Endothelial cell of umbilical vein (primary cell): Measurements from ENCODE around the gene IRF2BPL. TPM values are rescaled to one million over a fixed set of nuclear protein-coding genes. Genes with fewer than 3 reads are reported as not detected.

Source experiments
- BruUV-seq: library from RNA; stranded (reverse); fragments of 400-500 nt; replicated peaks from 2 replicates; lab custom pipeline; 2021; lab: Mats Ljungman, UMichigan
- CTCF ChIA-PET: fragments of 300-600, 350-600 bp; sonication (Branson Sonifier 250); formaldehyde crosslinking; loops from one replicate; lab custom pipeline; 2021; ENCODE audit warnings: antibody characterized with exemption, inconsistent platforms; lab: Charles Lee
- POLR2A ChIA-PET: fragments of 300-600, 350-600 bp; sonication (Branson Sonifier 250); formaldehyde crosslinking; loops from one replicate; lab custom pipeline; 2021; ENCODE audit warnings: antibody characterized with exemption, inconsistent platforms; lab: Charles Lee
- DNase-seq: peaks from one replicate; pipeline ENCODE4 v3.0.0-alpha.2; 2011; ENCODE audit warnings: low read depth, low spot score
- FAIRE-seq: peaks from 2 replicates; lab custom pipeline; 2011; peaks lifted over from hg19 to GRCh38; lab: Jason Lieb, UNC
- H2AFZ ChIP-seq: 2 replicates; pipeline ENCODE4 v1.6.0; 2012; ENCODE audit warnings: low read depth, low read length, control low read depth, inconsistent platforms
- H3K27ac ChIP-seq: 2 replicates; pipeline ENCODE4 v1.5.1; 2011; ENCODE audit warnings: low read depth, mild to moderate bottlenecking, control low read depth, low read length, moderate library complexity; ENCODE audit not compliant: insufficient read depth
- H3K27me3 ChIP-seq, 2 experiments: 2 replicates each; pipeline versions ENCODE4 v1.6.0 to v1.6.1; 2011; ENCODE audit warnings: low read length in 2 of 2, mixed read lengths in 1 of 2; ENCODE audit not compliant: control insufficient read depth in 2 of 2, insufficient read depth in 2 of 2
- H3K36me3 ChIP-seq, 2 experiments: 2 replicates in 1 of 2; 3 replicates in 1 of 2; pipeline ENCODE4 v1.5.1; 2011; ENCODE audit warnings: low read length in 2 of 2, mild to moderate bottlenecking in 1 of 2, moderate library complexity in 1 of 2; ENCODE audit not compliant: control insufficient read depth in 2 of 2, insufficient read depth in 2 of 2; ENCODE audit errors: extremely low read depth in 1 of 2
- H3K4me1 ChIP-seq: 3 replicates; pipeline ENCODE4 v1.5.1; 2011; ENCODE audit warnings: mild to moderate bottlenecking, low read length; ENCODE audit not compliant: control insufficient read depth, insufficient read depth; ENCODE audit errors: extremely low read depth
- H3K4me2 ChIP-seq: 2 replicates; pipeline ENCODE4 v1.6.1; 2011; ENCODE audit warnings: low read length, control low read depth, mixed read lengths; ENCODE audit not compliant: insufficient read depth
- H3K4me3 ChIP-seq, 3 experiments: fragments of 200-600 bp in 1 of 3; sonication (generic), shearing (Covaris generic) in 1 of 3; replicated peaks in 1 of 3; 2 replicates each; pipeline ENCODE4 v1.5.1; 2011 to 2016; ENCODE audit warnings: control low read depth in 3 of 3, low read length in 3 of 3, mild to moderate bottlenecking in 2 of 3, inconsistent platforms in 1 of 3, low read depth in 1 of 3, moderate library complexity in 1 of 3; ENCODE audit not compliant: insufficient read depth in 1 of 3
- H3K79me2 ChIP-seq: 2 replicates; pipeline ENCODE4 v1.6.0; 2012; ENCODE audit warnings: low read length, inconsistent platforms; ENCODE audit not compliant: control insufficient read depth, insufficient read depth
- H3K9ac ChIP-seq: replicated peaks from 2 replicates; pipeline ENCODE3; 2011; ENCODE audit warnings: low read length, control low read depth; ENCODE audit not compliant: insufficient read depth; ENCODE audit errors: extremely low read depth
- H3K9me1 ChIP-seq: replicated peaks from 3 replicates; pipeline ENCODE4 v1.6.0; 2011; ENCODE audit warnings: mild to moderate bottlenecking, low read length; ENCODE audit not compliant: control insufficient read depth, insufficient read depth; ENCODE audit errors: extremely low read depth
- H3K9me3 ChIP-seq: replicated peaks from 2 replicates; pipeline ENCODE4 v1.5.1; 2012; ENCODE audit warnings: low read length, inconsistent platforms; ENCODE audit not compliant: control insufficient read depth, insufficient read depth
- H4K20me1 ChIP-seq: replicated peaks from 2 replicates; pipeline ENCODE3; 2011; ENCODE audit warnings: mild to moderate bottlenecking, low read length; ENCODE audit not compliant: control insufficient read depth, insufficient read depth; ENCODE audit errors: extremely low read depth
- EZH2 ChIP-seq: IDR thresholded peaks from 2 replicates; pipeline ENCODE4 v1.6.1; 2012; ENCODE audit warnings: borderline replicate concordance, low read depth, mild to moderate bottlenecking, moderate library complexity, low read length, inconsistent platforms; ENCODE audit not compliant: severe bottlenecking
- FOS ChIP-seq: IDR thresholded peaks from 2 replicates; pipeline ENCODE4 v1.6.1; 2011; ENCODE audit warnings: mild to moderate bottlenecking, low read length, moderate library complexity, borderline replicate concordance; ENCODE audit not compliant: insufficient read depth
- GATA2 ChIP-seq: IDR thresholded peaks from 2 replicates; pipeline ENCODE4 v1.7.0; 2011; ENCODE audit warnings: low read depth, mild to moderate bottlenecking, moderate library complexity, mixed read lengths, low read length; ENCODE audit not compliant: insufficient read length, insufficient read depth
- JUN ChIP-seq: IDR thresholded peaks from 2 replicates; pipeline ENCODE4 v1.6.1; 2011; ENCODE audit warnings: borderline replicate concordance, low read depth; ENCODE audit not compliant: insufficient read length, insufficient read depth
- MYC ChIP-seq: IDR thresholded peaks from one replicate; pipeline ENCODE4 v1.6.1; 2011; ENCODE audit warnings: mild to moderate bottlenecking, low read depth, low read length
- POLR2A ChIP-seq: IDR thresholded peaks from 2 replicates; pipeline ENCODE4 v1.6.1; 2012; ENCODE audit warnings: low read depth, mild to moderate bottlenecking, control low read depth, low read length
- POLR2AphosphoS5 ChIP-seq: IDR thresholded peaks from 2 replicates; pipeline ENCODE4 v1.6.1; 2012; ENCODE audit warnings: low read depth, mild to moderate bottlenecking, control low read depth, low read length, moderate library complexity; ENCODE audit not compliant: insufficient read depth
- dilution Hi-C: fragments of 300-500 bp; cut with MboI; formaldehyde crosslinking; loops from one replicate; pipeline ENCODE4 v1.15.0; 2019; ENCODE audit warnings: low sequenced_read_pairs; ENCODE audit not compliant: extremely low pct_ligation_motif_present
- intact Hi-C: fragments of 100-400 bp; cut with micrococcal nuclease; formaldehyde crosslinking; loops from one replicate; pipeline ENCODE4 v1.10.0; 2022
- polyA plus RNA-seq, 4 experiments: library from polyadenylated mRNA; depleted of rRNA in 3 of 4; stranded (reverse) in 3 of 4; unstranded in 1 of 4; fragments of >200 nt; gene quantifications; 2 replicates each; pipeline versions ENCODE4 v1.2.1 to v1.2.3, GENCODE V29; 2011 to 2012; ENCODE audit warnings: missing spikeins in 1 of 4
- total RNA-seq: library from RNA; stranded (reverse); gene quantifications from 2 replicates; pipeline ENCODE4 v1.2.3, GENCODE V29; 2021
- TF ChIP-seq, protein P1 (sequence below): IDR thresholded peaks from 2 replicates; pipeline ENCODE4 v1.6.1; 2011; ENCODE audit not compliant: insufficient read depth, insufficient read length
- TF ChIP-seq, protein P2 (sequence below), 2 donors: IDR thresholded peaks; 1 replicate in 1 of 2; 2 replicates in 1 of 2; pipeline ENCODE4 v1.5.1; 2011; ENCODE audit warnings: low read length in 2 of 2, mild to moderate bottlenecking in 2 of 2, moderate library complexity in 2 of 2, control low read depth in 1 of 2, inconsistent platforms in 1 of 2, low read depth in 1 of 2; ENCODE audit not compliant: insufficient read depth in 1 of 2; ENCODE audit errors: extremely low read depth in 1 of 2

IRF2BPL gene
- total and polyA plus RNA-seq, 2 donors (not counting 3 experiments of a cell fraction or from before 2014, with no cell fraction given), result 9.3 to 23.3 TPM

DNA sequence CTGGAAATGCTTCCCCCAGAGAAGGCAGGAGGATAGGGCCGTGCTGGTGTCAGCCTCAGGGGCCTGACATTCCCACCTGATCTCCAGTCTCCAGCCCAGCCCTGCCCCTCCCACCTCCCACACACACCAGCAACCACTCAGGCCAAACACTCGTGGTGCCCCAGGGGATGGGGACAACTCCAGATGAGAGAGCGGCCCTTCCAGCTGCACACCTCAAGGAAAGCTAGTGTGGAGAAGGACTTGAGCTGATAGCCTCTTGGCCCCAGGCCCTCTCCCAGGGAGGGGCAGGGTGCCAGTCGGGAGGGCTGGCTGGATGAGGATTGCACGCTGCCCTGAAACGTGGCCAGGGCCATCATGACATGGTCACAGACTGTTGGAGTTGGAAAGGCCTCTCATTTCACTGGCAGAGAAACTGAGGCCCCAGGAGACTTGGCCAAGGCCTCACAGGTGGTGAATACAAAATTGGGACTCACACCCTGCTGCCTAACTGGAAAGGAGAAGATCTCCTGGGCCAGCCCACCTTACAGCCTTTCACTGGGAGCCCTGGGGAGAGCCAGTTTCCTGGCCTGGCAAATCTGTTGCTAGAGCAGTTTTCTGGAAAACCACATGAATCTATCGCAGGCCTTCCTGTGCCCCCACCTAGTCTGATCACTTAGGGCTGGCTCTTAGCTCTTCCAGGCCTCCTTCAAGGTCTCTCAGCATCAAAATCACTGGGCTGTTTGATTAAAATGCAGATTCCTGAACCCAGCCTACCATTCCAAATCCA, 52.1 kb downstream of the IRF2BPL start:
- H3K4me1 ChIP-seq, result no peaks in the 10 kb centered on the region
- H3K79me2 ChIP-seq, result no peaks in the 10 kb centered on the region
- H3K4me2 ChIP-seq, result no peak overlapping the region
- H3K36me3 ChIP-seq, result no peaks in the 10 kb centered on the region
- no peak overlapping the region for H3K27ac ChIP-seq
- ChIA-PET POLR2A (no interaction called here), CTCF (no interaction called here)
- DNase-seq (no peak), FAIRE-seq (no peak)
- H2AFZ ChIP-seq, result no peak overlapping the region
- intact Hi-C loops (no loop called here), dilution Hi-C loops (no loop called here)
- no peaks in the 10 kb centered on the region for H3K9me1 ChIP-seq
- no peak overlapping the region for H3K9ac ChIP-seq
- BruUV-seq, result no TSS peak
- no peak for TF ChIP-seq GATA2
- no peak for TF ChIP-seq EZH2
- TF ChIP-seq, protein P1, sequence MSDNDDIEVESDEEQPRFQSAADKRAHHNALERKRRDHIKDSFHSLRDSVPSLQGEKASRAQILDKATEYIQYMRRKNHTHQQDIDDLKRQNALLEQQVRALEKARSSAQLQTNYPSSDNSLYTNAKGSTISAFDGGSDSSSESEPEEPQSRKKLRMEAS, result no peak
- TF ChIP-seq, protein P2, sequence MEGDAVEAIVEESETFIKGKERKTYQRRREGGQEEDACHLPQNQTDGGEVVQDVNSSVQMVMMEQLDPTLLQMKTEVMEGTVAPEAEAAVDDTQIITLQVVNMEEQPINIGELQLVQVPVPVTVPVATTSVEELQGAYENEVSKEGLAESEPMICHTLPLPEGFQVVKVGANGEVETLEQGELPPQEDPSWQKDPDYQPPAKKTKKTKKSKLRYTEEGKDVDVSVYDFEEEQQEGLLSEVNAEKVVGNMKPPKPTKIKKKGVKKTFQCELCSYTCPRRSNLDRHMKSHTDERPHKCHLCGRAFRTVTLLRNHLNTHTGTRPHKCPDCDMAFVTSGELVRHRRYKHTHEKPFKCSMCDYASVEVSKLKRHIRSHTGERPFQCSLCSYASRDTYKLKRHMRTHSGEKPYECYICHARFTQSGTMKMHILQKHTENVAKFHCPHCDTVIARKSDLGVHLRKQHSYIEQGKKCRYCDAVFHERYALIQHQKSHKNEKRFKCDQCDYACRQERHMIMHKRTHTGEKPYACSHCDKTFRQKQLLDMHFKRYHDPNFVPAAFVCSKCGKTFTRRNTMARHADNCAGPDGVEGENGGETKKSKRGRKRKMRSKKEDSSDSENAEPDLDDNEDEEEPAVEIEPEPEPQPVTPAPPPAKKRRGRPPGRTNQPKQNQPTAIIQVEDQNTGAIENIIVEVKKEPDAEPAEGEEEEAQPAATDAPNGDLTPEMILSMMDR (IDR thresholded peaks at IDR 0.05; ENCODE audit: extremely low read depth in 1 of 2, insufficient read depth in 1 of 2, low read depth in 1 of 2, low read length in 2 of 2), result no peak
- no peak for TF ChIP-seq MYC
- TF ChIP-seq POLR2AphosphoS5, result no peak
- no peak for TF ChIP-seq JUN
- TF ChIP-seq FOS, result no peak
- TF ChIP-seq POLR2A, result no peak
- H3K27me3 ChIP-seq, result no peaks in the 10 kb centered on the region
- no peaks in the 10 kb centered on the region for H4K20me1 ChIP-seq
- H3K9me3 ChIP-seq, result no peaks in the 10 kb centered on the region
- H3K4me3 ChIP-seq, result no peak overlapping the region
